ENCODE data around the gene SLC46A1.

Gene SLC46A1

GRCh38 chr17:28427371-28427770, 21.4 kb upstream of the SLC46A1 start:
- H3K4me3 ChIP-seq (ENCODE audit: low read depth, low read length): no peak overlapping the region
- TF ChIP-seq CTCF (IDR thresholded peaks at IDR 0.05; ENCODE audit: insufficient read depth, low read depth, low read length, missing control alignments): no peak
- DNase-seq (ENCODE audit: low read depth): no peak

- peak; percentile 23 for DNase-seq (ENCODE audit: low read depth)
- TF ChIP-seq CTCF (IDR thresholded peaks at IDR 0.05; ENCODE audit: insufficient read depth, low read depth, low read length, missing control alignments): peak; percentile 42
- H3K4me3 ChIP-seq (ENCODE audit: low read depth, low read length): no peak overlapping the region
Observed at GRCh38 chr17:28426081-28426519, 20.1 kb upstream of the SLC46A1 start.

GRCh38 chr17:28425206-28425605, 19.2 kb upstream of the SLC46A1 start:
- no peak for DNase-seq (ENCODE audit: low read depth)
- no peak overlapping the region for H3K4me3 ChIP-seq (ENCODE audit: low read depth, low read length)
- TF ChIP-seq CTCF (IDR thresholded peaks at IDR 0.05; ENCODE audit: insufficient read depth, low read depth, low read length, missing control alignments): no peak

GRCh38 chr17:28421787-28422305, 15.8 kb upstream of the SLC46A1 start:
- H3K4me3 ChIP-seq (ENCODE audit: low read depth, low read length): no peak overlapping the region
- TF ChIP-seq CTCF (IDR thresholded peaks at IDR 0.05; ENCODE audit: insufficient read depth, low read depth, low read length, missing control alignments): no peak
- no peak for DNase-seq (ENCODE audit: low read depth)

DNA sequence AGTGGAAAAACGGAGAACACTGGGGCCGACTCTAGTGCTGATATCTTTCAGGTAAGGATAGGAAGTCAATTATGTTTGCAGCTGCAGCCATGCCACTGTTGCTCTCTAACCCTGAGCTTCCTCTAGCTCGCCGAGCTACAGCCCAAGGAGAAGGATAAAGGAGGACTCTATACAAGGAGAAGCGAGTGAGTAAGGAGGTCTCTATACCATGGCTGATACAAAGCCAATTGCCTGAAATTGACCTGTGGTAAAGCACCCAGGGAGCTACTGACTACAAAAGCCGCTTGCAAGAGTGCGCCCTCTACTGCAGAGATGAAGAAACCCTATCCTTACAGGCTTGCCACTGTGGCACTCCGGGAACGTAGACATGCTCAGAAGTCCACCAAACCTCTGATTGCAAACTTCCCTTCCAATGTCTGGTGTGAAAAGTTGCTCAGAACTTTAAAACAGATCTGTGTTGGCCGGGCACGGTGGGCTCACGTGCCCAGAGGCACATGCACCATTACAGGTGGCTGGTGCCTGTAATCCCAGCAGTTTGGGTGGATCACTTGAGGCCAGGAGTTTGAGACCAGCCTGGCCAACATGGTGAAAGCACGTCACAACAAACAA, 10.8 kb upstream of the SLC46A1 start:
- H3K4me3 ChIP-seq (ENCODE audit: low read depth, low read length): no peak overlapping the region
- TF ChIP-seq CTCF (IDR thresholded peaks at IDR 0.05; ENCODE audit: insufficient read depth, low read depth, low read length, missing control alignments): peak; percentile 90
- peak; percentile 79 for DNase-seq (ENCODE audit: low read depth)

DNA sequence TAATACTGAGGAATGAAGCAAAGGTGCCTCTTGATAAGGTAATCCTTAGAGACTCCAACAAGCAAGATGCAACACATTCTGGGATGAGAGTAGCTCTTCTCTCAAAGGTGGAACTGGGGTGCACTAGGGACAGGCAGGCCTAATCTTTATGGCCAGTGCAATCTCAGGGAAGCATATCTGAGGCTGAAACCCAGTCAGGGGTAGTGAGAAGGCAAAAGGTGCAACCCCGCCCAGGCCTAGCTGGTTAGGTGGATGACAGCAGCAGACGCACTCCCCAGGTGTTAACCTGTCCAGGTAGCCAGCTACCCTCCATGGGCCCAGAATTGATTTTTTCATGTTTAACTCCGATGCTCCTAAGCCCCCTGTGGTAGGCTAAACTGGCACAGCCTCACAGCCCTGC, 9.9 kb upstream of the SLC46A1 start:
- no peak overlapping the region for H3K4me3 ChIP-seq (ENCODE audit: low read depth, low read length)
- DNase-seq (ENCODE audit: low read depth): no peak

More for the DNA sequence above, 9.9 kb upstream of the SLC46A1 start:
- no peak for TF ChIP-seq CTCF (IDR thresholded peaks at IDR 0.05; ENCODE audit: insufficient read depth, low read depth, low read length, missing control alignments)
